Trophoblast cell (in vitro differentiated cells and primary cell): Measurements from ENCODE around the gene ARHGAP22.

Experiments used
- DNase-seq, 2 donors: peaks; one replicate each; pipeline ENCODE4 v3.0.0-alpha.2; 2016
- H2AFZ ChIP-seq: 2 replicates; pipeline ENCODE4 v1.6.1; 2013; ENCODE audit warnings: low read length, moderate library complexity, mild to moderate bottlenecking; ENCODE audit not compliant: insufficient read depth, poor library complexity
- H2AK5ac ChIP-seq: 2 replicates; pipeline ENCODE4 v1.6.1; 2013; ENCODE audit warnings: mild to moderate bottlenecking, low read length
- H2BK120ac ChIP-seq: 2 replicates; pipeline ENCODE4 v1.6.1; 2013; ENCODE audit warnings: low read length, mild to moderate bottlenecking, moderate library complexity; ENCODE audit not compliant: insufficient read depth, poor library complexity
- H2BK12ac ChIP-seq: 2 replicates; pipeline ENCODE4 v1.6.1; 2013; ENCODE audit warnings: mild to moderate bottlenecking, low read length, moderate library complexity
- H2BK5ac ChIP-seq: 2 replicates; pipeline ENCODE4 v1.6.1; 2013; ENCODE audit warnings: low read length, low read depth, moderate library complexity, mild to moderate bottlenecking; ENCODE audit not compliant: poor library complexity
- H3K14ac ChIP-seq: 2 replicates; pipeline ENCODE4 v1.6.1; 2013; ENCODE audit warnings: mild to moderate bottlenecking, low read length
- H3K18ac ChIP-seq: 2 replicates; pipeline ENCODE4 v1.6.1; 2013; ENCODE audit warnings: mild to moderate bottlenecking, low read length
- H3K23ac ChIP-seq: 2 replicates; pipeline ENCODE4 v1.6.1; 2013; ENCODE audit warnings: low read length
- H3K27ac ChIP-seq: 2 replicates; pipeline ENCODE4 v1.5.1; 2013; ENCODE audit warnings: low read depth, mild to moderate bottlenecking, inconsistent platforms, low read length, moderate library complexity
- H3K27me3 ChIP-seq: 2 replicates; pipeline ENCODE4 v1.6.1; 2013; ENCODE audit warnings: inconsistent platforms, mild to moderate bottlenecking, low read length, moderate library complexity; ENCODE audit not compliant: insufficient read depth
- H3K36me3 ChIP-seq, 2 experiments: 1 replicate in 1 of 2; 2 replicates in 1 of 2; pipeline ENCODE4 v1.6.1; 2013; ENCODE audit warnings: low read length in 2 of 2, mild to moderate bottlenecking in 2 of 2, moderate library complexity in 1 of 2; ENCODE audit not compliant: insufficient read depth in 2 of 2, control insufficient read depth in 1 of 2
- H3K4ac ChIP-seq: 2 replicates; pipeline ENCODE4 v1.6.1; 2013; ENCODE audit warnings: low read depth, mild to moderate bottlenecking, low read length, moderate library complexity
- H3K4me1 ChIP-seq, 2 experiments: 1 replicate in 1 of 2; 2 replicates in 1 of 2; pipeline ENCODE4 v1.6.1; 2013; ENCODE audit warnings: low read length in 2 of 2, mild to moderate bottlenecking in 2 of 2, moderate library complexity in 1 of 2; ENCODE audit not compliant: insufficient read depth in 2 of 2, control insufficient read depth in 1 of 2
- H3K4me2 ChIP-seq: 2 replicates; pipeline ENCODE4 v1.6.1; 2013; ENCODE audit warnings: inconsistent platforms, mild to moderate bottlenecking, low read length, moderate library complexity
- H3K4me3 ChIP-seq: 2 replicates; pipeline ENCODE4 v1.5.1; 2013; ENCODE audit warnings: mild to moderate bottlenecking, low read depth, low read length, inconsistent platforms
- H3K79me1 ChIP-seq: one replicate; pipeline ENCODE4 v1.6.1; 2013; ENCODE audit warnings: low read length
- H3K79me2 ChIP-seq: 2 replicates; pipeline ENCODE4 v1.6.1; 2013; ENCODE audit warnings: low read length, mild to moderate bottlenecking; ENCODE audit not compliant: control insufficient read depth, insufficient read depth, poor library complexity
- H3K9ac ChIP-seq: 2 replicates; pipeline ENCODE4 v1.6.1; 2013; ENCODE audit warnings: mild to moderate bottlenecking, low read length
- H3K9me3 ChIP-seq: 2 replicates; pipeline ENCODE4 v1.6.1; 2013; ENCODE audit warnings: low read depth, mild to moderate bottlenecking, control low read depth, inconsistent platforms, low read length; ENCODE audit not compliant: insufficient read depth
- H4K12ac ChIP-seq: 2 replicates; pipeline ENCODE4 v1.6.1; 2013; ENCODE audit warnings: low read depth, mild to moderate bottlenecking, low read length, moderate library complexity
- H4K8ac ChIP-seq: 2 replicates; pipeline ENCODE4 v1.6.1; 2013; ENCODE audit warnings: low read depth, mild to moderate bottlenecking, low read length, moderate library complexity
- H4K91ac ChIP-seq: one replicate; pipeline ENCODE4 v1.6.1; 2013; ENCODE audit warnings: low read depth, mild to moderate bottlenecking, low read length, moderate library complexity
- WGBS: extraction: QIAGEN DNeasy Blood & Tissue Kit; methylation state at CpG from one replicate; pipeline ENCODE4 v1.1.7; 2013; ENCODE audit warnings: missing lambda C conversion rate; ENCODE audit not compliant: insufficient read length, insufficient coverage; ENCODE audit errors: extremely low coverage; 5-methylcytosine and 5-hydroxymethylcytosine counted together

Gene ARHGAP22

GRCh38 chr10:48574322-48574796 is 30.5 kb downstream of the ARHGAP22 start:
- Histone ChIP-seq H2AK5ac (no peak overlapping the region), H3K79me1 (no peaks in the 10 kb centered on the region), H4K12ac (no peak overlapping the region), H4K91ac (no peak overlapping the region), H3K9me3 (peaks cover 3% of the 10 kb centered on the region), H3K27me3 (no peaks in the 10 kb centered on the region), H3K18ac (no peak overlapping the region), H3K4me3 (no peak overlapping the region), H2BK5ac (no peak overlapping the region), H3K4me1 (peaks cover 0 to under 1% of the 10 kb centered on the region in 2 experiments), H2BK120ac (no peak overlapping the region), H2BK12ac (no peak overlapping the region), H3K23ac (no peak overlapping the region), H3K4me2 (no peak overlapping the region), H2AFZ (no peak overlapping the region), H3K9ac (no peak overlapping the region), H3K4ac (no peak overlapping the region), H3K36me3 (no peaks in the 10 kb centered on the region), H4K8ac (no peak overlapping the region), H3K14ac (no peak overlapping the region), H3K27ac (no peak overlapping the region), H3K79me2 (no peaks in the 10 kb centered on the region)
- WGBS: no CpG with 5 or more reads among the region's 5 CpGs
- no peak for DNase-seq

GRCh38 chr10:48573045-48573444 is 31.8 kb downstream of the ARHGAP22 start:
- peaks cover 3% of the 10 kb centered on the region for H3K9me3 ChIP-seq
- no peak overlapping the region for H3K27ac ChIP-seq
- no peak overlapping the region for H2BK12ac ChIP-seq
- no peak overlapping the region for H3K18ac ChIP-seq
- H3K79me1 ChIP-seq: no peaks in the 10 kb centered on the region
- no CpG with 5 or more reads among the region's 5 CpGs for WGBS
- H3K14ac ChIP-seq: no peak overlapping the region
- H2AK5ac ChIP-seq: no peak overlapping the region
- no peaks in the 10 kb centered on the region for H3K27me3 ChIP-seq
- H4K91ac ChIP-seq: no peak overlapping the region
- H3K36me3 ChIP-seq: no peaks in the 10 kb centered on the region
- no peak overlapping the region for H2BK5ac ChIP-seq
- no peak for DNase-seq
- no peak overlapping the region for H2BK120ac ChIP-seq
- no peak overlapping the region for H3K23ac ChIP-seq
- no peaks in the 10 kb centered on the region for H3K4me1 ChIP-seq
- H2AFZ ChIP-seq: no peak overlapping the region
- no peak overlapping the region for H4K12ac ChIP-seq
- no peak overlapping the region for H4K8ac ChIP-seq
- H3K4ac ChIP-seq: no peak overlapping the region
- H3K79me2 ChIP-seq: no peaks in the 10 kb centered on the region
- H3K4me3 ChIP-seq: no peak overlapping the region
- no peak overlapping the region for H3K4me2 ChIP-seq
- no peak overlapping the region for H3K9ac ChIP-seq

GRCh38 chr10:48572414-48572813 is 32.5 kb downstream of the ARHGAP22 start:
- no CpG with 5 or more reads among the region's 2 CpGs for WGBS
- H3K27ac ChIP-seq: no peak overlapping the region
- H3K9ac ChIP-seq: no peak overlapping the region

GRCh38 chr10:48568546-48568945 is 36.3 kb downstream of the ARHGAP22 start:
- Histone ChIP-seq H3K9ac (no peak overlapping the region), H3K4ac (no peak overlapping the region), H3K23ac (no peak overlapping the region), H3K4me2 (no peak overlapping the region), H2AK5ac (no peak overlapping the region), H3K4me1 (no peaks in the 10 kb centered on the region), H3K27me3 (no peaks in the 10 kb centered on the region), H3K4me3 (no peak overlapping the region), H4K91ac (no peak overlapping the region), H2BK5ac (no peak overlapping the region), H4K12ac (no peak overlapping the region), H3K27ac (no peak overlapping the region), H3K79me1 (no peaks in the 10 kb centered on the region), H3K36me3 (peaks cover 0 to 2% of the 10 kb centered on the region in 2 experiments), H2BK12ac (no peak overlapping the region), H3K18ac (no peak overlapping the region), H3K9me3 (no peaks in the 10 kb centered on the region), H2BK120ac (no peak overlapping the region), H4K8ac (no peak overlapping the region), H2AFZ (no peak overlapping the region), H3K79me2 (no peaks in the 10 kb centered on the region), H3K14ac (no peak overlapping the region)
- WGBS: no CpG with 5 or more reads among the region's 8 CpGs
- no peak for DNase-seq

More at GRCh38 chr10:48572414-48572813, 32.5 kb downstream of the ARHGAP22 start:
- H3K4ac ChIP-seq: no peak overlapping the region
- no peaks in the 10 kb centered on the region for H3K79me2 ChIP-seq
- H3K36me3 ChIP-seq: no peaks in the 10 kb centered on the region
- H4K12ac ChIP-seq: no peak overlapping the region
- H3K4me3 ChIP-seq: no peak overlapping the region
- no peaks in the 10 kb centered on the region for H3K79me1 ChIP-seq
- H2AK5ac ChIP-seq: no peak overlapping the region
- peaks cover 3% of the 10 kb centered on the region for H3K9me3 ChIP-seq
- no peak overlapping the region for H4K8ac ChIP-seq
- no peak overlapping the region for H2BK5ac ChIP-seq
- H2BK120ac ChIP-seq: no peak overlapping the region
- H3K23ac ChIP-seq: no peak overlapping the region
- H2BK12ac ChIP-seq: no peak overlapping the region
- H3K18ac ChIP-seq: no peak overlapping the region
- no peak overlapping the region for H3K4me2 ChIP-seq
- no peak overlapping the region for H2AFZ ChIP-seq
- no peak for DNase-seq
- no peaks in the 10 kb centered on the region for H3K4me1 ChIP-seq
- no peak overlapping the region for H3K14ac ChIP-seq
- no peaks in the 10 kb centered on the region for H3K27me3 ChIP-seq
- H4K91ac ChIP-seq: no peak overlapping the region
